HepG2 (cell line): ENCODE data around the gene CXCR2. TPM values are rescaled to one million over a fixed set of nuclear protein-coding genes. Genes with fewer than 3 reads are reported as not detected.

ENCODE experiments used
- ATAC-seq: fragments of 200-7000 bp; cut with Tn5 transposase; 3 replicates; pipeline ENCODE4 v1.9.1; 2020; ENCODE audit warnings: mild to moderate bottlenecking, moderate library complexity
- BruUV-seq: library from RNA; stranded (reverse); fragments of 400-500 nt; replicated peaks from 2 replicates; lab custom pipeline; 2021; lab: Mats Ljungman, UMichigan
- CTCF ChIA-PET: fragments of 300-600 bp; formaldehyde crosslinking; extraction: SDS; loops from one replicate; lab custom pipeline; 2021; ENCODE audit warnings: low total read pairs, inconsistent platforms, low intra/inter-chr PET ratio; lab: Yijun Ruan, JAX
- POLR2A ChIA-PET: fragments of 350-600 bp; sonication (Branson Sonifier 250); formaldehyde crosslinking; loops from one replicate; lab custom pipeline; 2020; ENCODE audit warnings: antibody characterized with exemption, inconsistent platforms; lab: Yijun Ruan, JAX
- DNase-seq: peaks from one replicate; pipeline ENCODE4 v3.0.0-alpha.2; 2015; ENCODE audit warnings: low spot score
- FAIRE-seq: peaks from 3 replicates; lab custom pipeline; 2011; peaks lifted over from hg19 to GRCh38; lab: Jason Lieb, UNC
- H2AFZ ChIP-seq: one replicate; pipeline ENCODE4 v1.6.1; 2011; ENCODE audit warnings: low read length, inconsistent platforms
- H3K27ac ChIP-seq: fragments of 300-600 bp; 3 replicates; pipeline ENCODE4 v1.8.0; 2011; ENCODE audit warnings: mixed run types, mild to moderate bottlenecking, mixed read lengths, low read length, inconsistent platforms; ENCODE audit not compliant: insufficient read depth; ENCODE audit errors: extremely low read length
- H3K27me3 ChIP-seq, 2 experiments: fragments of 200-600 bp in 1 of 2; 2 replicates in 1 of 2; 3 replicates in 1 of 2; pipeline versions ENCODE4 v1.6.0 to v1.8.0; 2011; ENCODE audit warnings: low read length in 2 of 2, mild to moderate bottlenecking in 2 of 2, moderate library complexity in 2 of 2, inconsistent platforms in 1 of 2; ENCODE audit not compliant: insufficient read depth in 2 of 2, control insufficient read depth in 1 of 2
- H3K36me3 ChIP-seq, 2 experiments: fragments of 200-600 bp in 1 of 2; replicated peaks in 1 of 2; 2 replicates in 1 of 2; 3 replicates in 1 of 2; pipeline versions ENCODE4 v1.5.1 to v1.8.0; 2011; ENCODE audit warnings: low read length in 2 of 2, inconsistent platforms in 1 of 2; ENCODE audit not compliant: insufficient read depth in 2 of 2, control insufficient read depth in 1 of 2
- H3K4me1 ChIP-seq: 2 replicates; pipeline ENCODE4 v1.5.1; 2012; ENCODE audit warnings: low read length, inconsistent platforms; ENCODE audit not compliant: insufficient read depth
- H3K4me2 ChIP-seq: 2 replicates; pipeline ENCODE4 v1.6.0; 2011; ENCODE audit warnings: low read depth, low read length, inconsistent platforms
- H3K4me3 ChIP-seq, 3 experiments: fragments of 200-600 bp in 1 of 3; sonication (generic), shearing (Covaris generic) in 1 of 3; replicated peaks in 1 of 3; 2 replicates each; pipeline ENCODE4 v1.5.1; 2011 to 2016; ENCODE audit warnings: low read length in 3 of 3, inconsistent platforms in 2 of 3, low read depth in 2 of 3, mild to moderate bottlenecking in 2 of 3, control low read depth in 1 of 3, mixed read lengths in 1 of 3; ENCODE audit not compliant: insufficient read depth in 1 of 3
- H3K79me2 ChIP-seq: one replicate; pipeline ENCODE4 v1.6.1; 2011; ENCODE audit warnings: low read length, inconsistent platforms; ENCODE audit not compliant: insufficient read depth
- H3K9ac ChIP-seq: 2 replicates; pipeline ENCODE4 v1.6.0; 2011; ENCODE audit warnings: mild to moderate bottlenecking, low read depth, low read length, inconsistent platforms; ENCODE audit not compliant: insufficient read depth
- H3K9me3 ChIP-seq: 2 replicates; pipeline ENCODE4 v1.5.1; 2012; ENCODE audit warnings: mild to moderate bottlenecking, low read length
- H4K20me1 ChIP-seq: 2 replicates; pipeline ENCODE4 v1.6.0; 2011; ENCODE audit warnings: inconsistent platforms, mild to moderate bottlenecking, low read length, moderate library complexity; ENCODE audit not compliant: insufficient read depth
- FOXO4 ChIP-seq: sonication (generic); formaldehyde crosslinking; conservative IDR thresholded peaks from 2 replicates; pipeline ENCODE4 v1.8.1; 2023; ENCODE audit warnings: missing genetic modification reagents
- IKZF4 ChIP-seq: sonication (generic); formaldehyde crosslinking; IDR thresholded peaks from 2 replicates; pipeline ENCODE4 v1.5.1; 2020; ENCODE audit warnings: borderline replicate concordance, mild to moderate bottlenecking, low read depth, missing genetic modification reagents; ENCODE audit errors: not compliant biosample characterization
- KIAA2018 ChIP-seq: sonication (generic); formaldehyde crosslinking; IDR thresholded peaks from 2 replicates; pipeline ENCODE4 v1.5.0; 2020; ENCODE audit warnings: mild to moderate bottlenecking, missing genetic modification reagents, borderline replicate concordance
- SALL1 ChIP-seq: sonication (generic); formaldehyde crosslinking; IDR thresholded peaks from 2 replicates; pipeline ENCODE4 v1.8.0; 2022; ENCODE audit warnings: mild to moderate bottlenecking, missing genetic modification reagents
- SUZ12 ChIP-seq: fragments of 150-350 bp; IDR thresholded peaks from 2 replicates; pipeline ENCODE4 v1.6.1; 2014; ENCODE audit warnings: low read depth, low read length
- YY1 ChIP-seq: IDR thresholded peaks from 2 replicates; pipeline ENCODE4 v1.6.1; 2011; ENCODE audit warnings: low read length, low read depth, moderate library complexity, mild to moderate bottlenecking; ENCODE audit not compliant: insufficient read depth, insufficient replicate concordance
- ZNF800 ChIP-seq: sonication (generic); formaldehyde crosslinking; IDR thresholded peaks from 2 replicates; pipeline ENCODE4 v1.4.0; 2020; ENCODE audit warnings: missing genetic modification reagents
- ZNF878 ChIP-seq: sonication (generic); formaldehyde crosslinking; IDR thresholded peaks from 2 replicates; pipeline ENCODE4 v1.8.1; 2023; ENCODE audit warnings: mild to moderate bottlenecking, missing genetic modification reagents, moderate library complexity
- WGBS: methylation state at CpG from one replicate; pipeline ENCODE4 v1.1.6; 2017; ENCODE audit warnings: low lambda C conversion rate; 5-methylcytosine and 5-hydroxymethylcytosine counted together
- in situ Hi-C: cut with HindIII; loops from 2 replicates; pipeline ENCODE4 v1.10.0; 2017; ENCODE audit warnings: low pct_unique_long_range_greater_than_20kb; ENCODE audit not compliant: extremely low pct_ligation_motif_present
- intact Hi-C: fragments of 100-400 bp; cut with micrococcal nuclease; formaldehyde crosslinking; loops from one replicate; pipeline ENCODE4 v1.10.0; 2022; ENCODE audit not compliant: unreplicated experiment
- polyA plus RNA-seq, 8 experiments: library from polyadenylated mRNA; depleted of rRNA in 3 of 8; stranded (reverse) in 7 of 8; unstranded in 1 of 8; fragments of >200 nt; fragmentation: Illumina TruSeq in 4 of 8; extraction: Trizol in 4 of 8; gene quantifications; 2 replicates each; pipeline versions ENCODE4 v1.2.1 to v1.2.3, GENCODE V29; 2011 to 2016; ENCODE audit warnings: low read depth in 4 of 8, missing spikeins in 1 of 8, mixed read lengths in 1 of 8; ENCODE audit not compliant: insufficient read depth in 1 of 8
- total RNA-seq, 5 experiments: library from RNA; depleted of rRNA; stranded (reverse); fragments of >200 nt; fragmentation: Illumina TruSeq; extraction: Trizol; gene quantifications; 2 replicates each; pipeline ENCODE4 v1.2.3, GENCODE V29; 2016; ENCODE audit warnings: low read depth in 1 of 5

Gene CXCR2
- total and polyA plus RNA-seq, 2 of the 13 experiments (the other 11 are each of a cell fraction or from before 2014, with no cell fraction given): not detected

GRCh38 chr2:218089259-218089658, 36.6 kb upstream of the CXCR2 start:
- H3K27me3 ChIP-seq: peaks cover 3 to 7% of the 10 kb centered on the region in 2 experiments; a peak in 2 of 5 replicates
- no TSS peak for BruUV-seq
- no peak overlapping the region for H3K9ac ChIP-seq
- ATAC-seq (no peak), FAIRE-seq (no peak), DNase-seq (no peak)
- WGBS: 1% methylated on average over 8 of the region's 8 CpGs
- no peaks in the 10 kb centered on the region for H3K36me3 ChIP-seq
- H2AFZ ChIP-seq: no peak overlapping the region
- in situ Hi-C loops: no loop called here
- no peak overlapping the region for H3K27ac ChIP-seq
- H3K4me1 ChIP-seq: no peaks in the 10 kb centered on the region
- intact Hi-C loops: no loop called here
- ChIA-PET CTCF (no interaction called here), POLR2A (no interaction called here)
- no peak overlapping the region for H3K4me3 ChIP-seq
- H4K20me1 ChIP-seq: no peaks in the 10 kb centered on the region
- peaks cover 6% of the 10 kb centered on the region; the same call in 1 of the 2 replicates for H3K9me3 ChIP-seq
- no peaks in the 10 kb centered on the region for H3K79me2 ChIP-seq
- H3K4me2 ChIP-seq: no peak overlapping the region
- TF ChIP-seq IKZF4 (CRISPR knock-in tag) (no peak), KIAA2018 (CRISPR knock-in tag) (no peak), FOXO4 (no peak), SALL1 (CRISPR knock-in tag) (no peak), ZNF800 (no peak), YY1 (no peak), ZNF878 (CRISPR knock-in tag) (no peak), SUZ12 (no peak)
